Endothelial cell of umbilical vein (primary cell): ENCODE measurements around the gene RTP1. TPM values are rescaled to one million over a fixed set of nuclear protein-coding genes. Genes with fewer than 3 reads are reported as not detected.

ENCODE experiments used
- BruUV-seq: library from RNA; stranded (reverse); fragments of 400-500 nt; replicated peaks from 2 replicates; lab custom pipeline; 2021; lab: Mats Ljungman, UMichigan
- CTCF ChIA-PET: fragments of 300-600, 350-600 bp; sonication (Branson Sonifier 250); formaldehyde crosslinking; loops from one replicate; lab custom pipeline; 2021; ENCODE audit warnings: antibody characterized with exemption, inconsistent platforms; lab: Charles Lee
- POLR2A ChIA-PET: fragments of 300-600, 350-600 bp; sonication (Branson Sonifier 250); formaldehyde crosslinking; loops from one replicate; lab custom pipeline; 2021; ENCODE audit warnings: antibody characterized with exemption, inconsistent platforms; lab: Charles Lee
- DNase-seq: peaks from one replicate; pipeline ENCODE4 v3.0.0-alpha.2; 2011; ENCODE audit warnings: low read depth, low spot score
- FAIRE-seq: peaks from 2 replicates; lab custom pipeline; 2011; peaks lifted over from hg19 to GRCh38; lab: Jason Lieb, UNC
- H2AFZ ChIP-seq: 2 replicates; pipeline ENCODE4 v1.6.0; 2012; ENCODE audit warnings: low read depth, low read length, control low read depth, inconsistent platforms
- H3K27ac ChIP-seq: 2 replicates; pipeline ENCODE4 v1.5.1; 2011; ENCODE audit warnings: low read depth, mild to moderate bottlenecking, control low read depth, low read length, moderate library complexity; ENCODE audit not compliant: insufficient read depth
- H3K27me3 ChIP-seq, 2 experiments: 2 replicates each; pipeline versions ENCODE4 v1.6.0 to v1.6.1; 2011; ENCODE audit warnings: low read length in 2 of 2, mixed read lengths in 1 of 2; ENCODE audit not compliant: control insufficient read depth in 2 of 2, insufficient read depth in 2 of 2
- H3K36me3 ChIP-seq, 2 experiments: 2 replicates in 1 of 2; 3 replicates in 1 of 2; pipeline ENCODE4 v1.5.1; 2011; ENCODE audit warnings: low read length in 2 of 2, mild to moderate bottlenecking in 1 of 2, moderate library complexity in 1 of 2; ENCODE audit not compliant: control insufficient read depth in 2 of 2, insufficient read depth in 2 of 2; ENCODE audit errors: extremely low read depth in 1 of 2
- H3K4me1 ChIP-seq: 3 replicates; pipeline ENCODE4 v1.5.1; 2011; ENCODE audit warnings: mild to moderate bottlenecking, low read length; ENCODE audit not compliant: control insufficient read depth, insufficient read depth; ENCODE audit errors: extremely low read depth
- H3K4me2 ChIP-seq: 2 replicates; pipeline ENCODE4 v1.6.1; 2011; ENCODE audit warnings: low read length, control low read depth, mixed read lengths; ENCODE audit not compliant: insufficient read depth
- H3K4me3 ChIP-seq, 3 experiments: fragments of 200-600 bp in 1 of 3; sonication (generic), shearing (Covaris generic) in 1 of 3; replicated peaks in 1 of 3; 2 replicates each; pipeline ENCODE4 v1.5.1; 2011 to 2016; ENCODE audit warnings: control low read depth in 3 of 3, low read length in 3 of 3, mild to moderate bottlenecking in 2 of 3, inconsistent platforms in 1 of 3, low read depth in 1 of 3, moderate library complexity in 1 of 3; ENCODE audit not compliant: insufficient read depth in 1 of 3
- H3K79me2 ChIP-seq: 2 replicates; pipeline ENCODE4 v1.6.0; 2012; ENCODE audit warnings: low read length, inconsistent platforms; ENCODE audit not compliant: control insufficient read depth, insufficient read depth
- H3K9ac ChIP-seq: replicated peaks from 2 replicates; pipeline ENCODE3; 2011; ENCODE audit warnings: low read length, control low read depth; ENCODE audit not compliant: insufficient read depth; ENCODE audit errors: extremely low read depth
- H3K9me1 ChIP-seq: replicated peaks from 3 replicates; pipeline ENCODE4 v1.6.0; 2011; ENCODE audit warnings: mild to moderate bottlenecking, low read length; ENCODE audit not compliant: control insufficient read depth, insufficient read depth; ENCODE audit errors: extremely low read depth
- H3K9me3 ChIP-seq: replicated peaks from 2 replicates; pipeline ENCODE4 v1.5.1; 2012; ENCODE audit warnings: low read length, inconsistent platforms; ENCODE audit not compliant: control insufficient read depth, insufficient read depth
- H4K20me1 ChIP-seq: replicated peaks from 2 replicates; pipeline ENCODE3; 2011; ENCODE audit warnings: mild to moderate bottlenecking, low read length; ENCODE audit not compliant: control insufficient read depth, insufficient read depth; ENCODE audit errors: extremely low read depth
- CTCF ChIP-seq, 2 donors: IDR thresholded peaks; 1 replicate in 1 of 2; 2 replicates in 1 of 2; pipeline ENCODE4 v1.5.1; 2011; ENCODE audit warnings: low read length in 2 of 2, mild to moderate bottlenecking in 2 of 2, moderate library complexity in 2 of 2, control low read depth in 1 of 2, inconsistent platforms in 1 of 2, low read depth in 1 of 2; ENCODE audit not compliant: insufficient read depth in 1 of 2; ENCODE audit errors: extremely low read depth in 1 of 2
- EZH2 ChIP-seq: IDR thresholded peaks from 2 replicates; pipeline ENCODE4 v1.6.1; 2012; ENCODE audit warnings: borderline replicate concordance, low read depth, mild to moderate bottlenecking, moderate library complexity, low read length, inconsistent platforms; ENCODE audit not compliant: severe bottlenecking
- FOS ChIP-seq: IDR thresholded peaks from 2 replicates; pipeline ENCODE4 v1.6.1; 2011; ENCODE audit warnings: mild to moderate bottlenecking, low read length, moderate library complexity, borderline replicate concordance; ENCODE audit not compliant: insufficient read depth
- GATA2 ChIP-seq: IDR thresholded peaks from 2 replicates; pipeline ENCODE4 v1.7.0; 2011; ENCODE audit warnings: low read depth, mild to moderate bottlenecking, moderate library complexity, mixed read lengths, low read length; ENCODE audit not compliant: insufficient read length, insufficient read depth
- JUN ChIP-seq: IDR thresholded peaks from 2 replicates; pipeline ENCODE4 v1.6.1; 2011; ENCODE audit warnings: borderline replicate concordance, low read depth; ENCODE audit not compliant: insufficient read length, insufficient read depth
- MYC ChIP-seq: IDR thresholded peaks from one replicate; pipeline ENCODE4 v1.6.1; 2011; ENCODE audit warnings: mild to moderate bottlenecking, low read depth, low read length
- POLR2A ChIP-seq: IDR thresholded peaks from 2 replicates; pipeline ENCODE4 v1.6.1; 2012; ENCODE audit warnings: low read depth, mild to moderate bottlenecking, control low read depth, low read length
- POLR2AphosphoS5 ChIP-seq: IDR thresholded peaks from 2 replicates; pipeline ENCODE4 v1.6.1; 2012; ENCODE audit warnings: low read depth, mild to moderate bottlenecking, control low read depth, low read length, moderate library complexity; ENCODE audit not compliant: insufficient read depth
- dilution Hi-C: fragments of 300-500 bp; cut with MboI; formaldehyde crosslinking; loops from one replicate; pipeline ENCODE4 v1.15.0; 2019; ENCODE audit warnings: low sequenced_read_pairs; ENCODE audit not compliant: extremely low pct_ligation_motif_present
- intact Hi-C: fragments of 100-400 bp; cut with micrococcal nuclease; formaldehyde crosslinking; loops from one replicate; pipeline ENCODE4 v1.10.0; 2022
- polyA plus RNA-seq, 4 experiments: library from polyadenylated mRNA; depleted of rRNA in 3 of 4; stranded (reverse) in 3 of 4; unstranded in 1 of 4; fragments of >200 nt; gene quantifications; 2 replicates each; pipeline versions ENCODE4 v1.2.1 to v1.2.3, GENCODE V29; 2011 to 2012; ENCODE audit warnings: missing spikeins in 1 of 4
- total RNA-seq: library from RNA; stranded (reverse); gene quantifications from 2 replicates; pipeline ENCODE4 v1.2.3, GENCODE V29; 2021
- TF ChIP-seq, protein P1 (sequence below): IDR thresholded peaks from 2 replicates; pipeline ENCODE4 v1.6.1; 2011; ENCODE audit not compliant: insufficient read depth, insufficient read length

The RTP1 gene
- total and polyA plus RNA-seq, 2 donors (not counting 3 experiments of a cell fraction or from before 2014, with no cell fraction given) = not detected

GRCh38 chr3:187236962-187237361 lies 39.7 kb downstream of the RTP1 start:
- no peaks in the 10 kb centered on the region for H3K9me1 ChIP-seq
- no peak overlapping the region for H3K27ac ChIP-seq
- FAIRE-seq (no peak), DNase-seq (no peak)
- peaks cover 0 to 1% of the 10 kb centered on the region in 2 experiments for H3K27me3 ChIP-seq
- no peak overlapping the region for H3K9ac ChIP-seq
- H3K36me3 ChIP-seq = no peaks in the 10 kb centered on the region
- dilution Hi-C loops = no loop called here
- H2AFZ ChIP-seq = no peak overlapping the region
- no peak overlapping the region for H3K4me3 ChIP-seq
- no peak for TF ChIP-seq JUN
- no peak for TF ChIP-seq GATA2
- no peak for TF ChIP-seq CTCF (IDR thresholded peaks at IDR 0.05; ENCODE audit: extremely low read depth in 1 of 2, insufficient read depth in 1 of 2, low read depth in 1 of 2, low read length in 2 of 2)
- TF ChIP-seq EZH2 = no peak
- TF ChIP-seq, protein P1, sequence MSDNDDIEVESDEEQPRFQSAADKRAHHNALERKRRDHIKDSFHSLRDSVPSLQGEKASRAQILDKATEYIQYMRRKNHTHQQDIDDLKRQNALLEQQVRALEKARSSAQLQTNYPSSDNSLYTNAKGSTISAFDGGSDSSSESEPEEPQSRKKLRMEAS = no peak
- no peak for TF ChIP-seq MYC
- no peak for TF ChIP-seq POLR2AphosphoS5
- TF ChIP-seq FOS = no peak
- no peak for TF ChIP-seq POLR2A
- H3K4me1 ChIP-seq = no peaks in the 10 kb centered on the region
- intact Hi-C loops = no loop called here
- no peaks in the 10 kb centered on the region for H3K79me2 ChIP-seq
- no peaks in the 10 kb centered on the region for H3K9me3 ChIP-seq
- no TSS peak for BruUV-seq
- no peaks in the 10 kb centered on the region for H4K20me1 ChIP-seq
- CTCF ChIA-PET = no interaction called here
- POLR2A ChIA-PET = no interaction called here
- no peak overlapping the region for H3K4me2 ChIP-seq
